Germinal center (tissue), 1 donor: Measurements from ENCODE around the gene DCLK3.

ENCODE experiments used
- DNase-seq: peaks from one replicate; pipeline ENCODE4 v3.0.0; 2012; ENCODE audit warnings: mixed read lengths, low spot score

Gene DCLK3

DNA sequence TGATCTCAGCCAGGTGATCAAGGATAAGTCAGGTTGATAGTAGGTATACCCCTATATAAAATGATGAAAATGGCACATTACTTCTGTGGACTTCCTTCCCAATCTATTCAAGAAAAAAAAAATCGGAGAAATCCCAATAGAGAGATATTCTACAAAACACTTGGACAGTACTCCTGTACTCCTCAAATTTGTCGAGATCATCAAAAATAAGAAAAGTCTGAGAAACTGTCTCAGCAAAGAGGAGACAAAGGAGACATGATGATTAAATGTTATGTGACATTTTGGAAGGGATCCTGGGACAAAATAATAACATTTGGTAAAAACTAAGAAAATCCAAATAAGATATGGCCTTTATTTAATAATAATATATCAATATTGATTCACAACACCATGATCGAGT is 94.6 kb downstream of the DCLK3 start:
- no peak for DNase-seq

- no peak for DNase-seq
These were observed 98.2 kb downstream of the DCLK3 start for GRCh38 chr3:36666166-36666565.

GRCh38 chr3:36663666-36664291 is 100.6 kb downstream of the DCLK3 start:
- DNase-seq: no peak

GRCh38 chr3:36662626-36663025 is 101.7 kb downstream of the DCLK3 start:
- DNase-seq: no peak
